SU-DHL-6 (cell line): ENCODE results near the gene PIGB.

Source experiments
- H2AFZ ChIP-seq: fragments of 200-600 bp; sonication (generic); 2 replicates; pipeline ENCODE4 v1.6.1; 2014; ENCODE audit warnings: low read depth, mild to moderate bottlenecking, moderate library complexity, mixed read lengths, antibody characterized with exemption, low read length; ENCODE audit not compliant: severe bottlenecking
- H3F3A ChIP-seq: fragments of 200-600 bp; shearing (Covaris generic); 2 replicates; pipeline ENCODE4 v1.6.0; 2016; ENCODE audit warnings: antibody characterized with exemption, mild to moderate bottlenecking; ENCODE audit not compliant: insufficient read depth
- H3K27ac ChIP-seq: fragments of 200-600 bp; sonication (generic); 2 replicates; pipeline ENCODE4 v1.5.1; 2016; ENCODE audit warnings: low read depth, mild to moderate bottlenecking, low read length, moderate library complexity, mixed read lengths
- H3K27me3 ChIP-seq: fragments of 200-600 bp; sonication (generic), shearing (Covaris generic); 2 replicates; pipeline ENCODE4 v1.6.0; 2014; ENCODE audit warnings: mild to moderate bottlenecking, low read length
- H3K36me3 ChIP-seq: fragments of 200-600 bp; sonication (generic); 2 replicates; pipeline ENCODE4 v1.6.1; 2014; ENCODE audit warnings: mild to moderate bottlenecking, low read length, mixed read lengths
- H3K4me2 ChIP-seq: fragments of 300-600, 200-600 bp; shearing (Covaris generic), sonication (generic); 2 replicates; pipeline ENCODE4 v1.6.0; 2014; ENCODE audit warnings: low read length, low read depth, mild to moderate bottlenecking; ENCODE audit not compliant: poor library complexity, severe bottlenecking
- H3K4me3 ChIP-seq: fragments of 200-600 bp; sonication (generic); 2 replicates; pipeline ENCODE4 v1.5.1; 2014; ENCODE audit warnings: antibody characterized with exemption, low read length, mild to moderate bottlenecking, mixed read lengths; ENCODE audit not compliant: insufficient read depth, poor library complexity, severe bottlenecking
- H3K79me2 ChIP-seq: fragments of 200-600 bp; sonication (generic); 2 replicates; pipeline ENCODE4 v1.6.1; 2014; ENCODE audit warnings: mild to moderate bottlenecking, low read length, moderate library complexity; ENCODE audit not compliant: insufficient read depth
- H3K9ac ChIP-seq: fragments of 200-600 bp; sonication (generic); 2 replicates; pipeline ENCODE4 v1.7.0; 2014; ENCODE audit warnings: mild to moderate bottlenecking, low read length
- H3K9me2 ChIP-seq: fragments of 200-600 bp; sonication (generic); replicated peaks from 2 replicates; pipeline ENCODE4 v1.6.1; 2014; ENCODE audit warnings: low read length; ENCODE audit not compliant: insufficient read depth
- H3K9me3 ChIP-seq: fragments of 200-600 bp; sonication (generic); 2 replicates; pipeline ENCODE4 v1.6.1; 2014; ENCODE audit warnings: low read length, mixed read lengths; ENCODE audit not compliant: insufficient read depth
- H4K20me1 ChIP-seq: fragments of 200-600 bp; sonication (generic); 2 replicates; pipeline ENCODE4 v1.6.1; 2014; ENCODE audit warnings: low read depth, mild to moderate bottlenecking, antibody characterized with exemption, low read length, moderate library complexity, mixed read lengths
- EZH2phosphoT487 ChIP-seq: fragments of 200-600 bp; sonication (generic), shearing (Covaris generic); conservative IDR thresholded peaks from 2 replicates; pipeline ENCODE4 v1.6.1; 2018; ENCODE audit warnings: mild to moderate bottlenecking, antibody characterized with exemption, low read length, moderate library complexity, mixed read lengths
- TF ChIP-seq, protein P1 (sequence below): fragments of 200-600 bp; sonication (generic); IDR thresholded peaks from one replicate; pipeline ENCODE4 v1.5.1; 2017; ENCODE audit warnings: antibody characterized with exemption, mild to moderate bottlenecking, low read length, moderate library complexity; ENCODE audit not compliant: insufficient read depth, poor library complexity, severe bottlenecking

Gene PIGB

DNA sequence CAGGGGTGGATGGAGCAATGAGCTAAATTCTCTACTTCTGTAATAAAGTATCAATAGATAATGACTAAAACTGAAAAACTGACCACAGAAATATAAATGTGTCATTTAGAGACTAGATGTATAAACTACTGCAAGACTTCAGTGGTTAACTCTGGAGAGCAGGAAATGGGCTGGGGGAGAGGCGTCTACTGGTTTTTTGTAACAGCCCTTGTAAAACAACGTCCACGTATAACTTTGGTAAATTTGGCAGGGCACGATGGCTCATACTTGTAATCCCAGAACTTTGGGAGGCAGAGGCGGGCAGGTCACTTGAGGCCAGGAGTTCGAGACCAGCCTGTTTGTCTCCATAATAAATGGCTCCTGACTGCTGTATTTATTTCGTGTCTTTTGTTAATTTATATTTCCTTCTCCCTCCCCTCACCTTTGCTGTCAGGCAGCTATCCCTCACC, 41.9 kb upstream of the PIGB start:
- H3F3A ChIP-seq = no peaks in the 10 kb centered on the region
- H3K9ac ChIP-seq = no peak overlapping the region
- TF ChIP-seq, protein P1, sequence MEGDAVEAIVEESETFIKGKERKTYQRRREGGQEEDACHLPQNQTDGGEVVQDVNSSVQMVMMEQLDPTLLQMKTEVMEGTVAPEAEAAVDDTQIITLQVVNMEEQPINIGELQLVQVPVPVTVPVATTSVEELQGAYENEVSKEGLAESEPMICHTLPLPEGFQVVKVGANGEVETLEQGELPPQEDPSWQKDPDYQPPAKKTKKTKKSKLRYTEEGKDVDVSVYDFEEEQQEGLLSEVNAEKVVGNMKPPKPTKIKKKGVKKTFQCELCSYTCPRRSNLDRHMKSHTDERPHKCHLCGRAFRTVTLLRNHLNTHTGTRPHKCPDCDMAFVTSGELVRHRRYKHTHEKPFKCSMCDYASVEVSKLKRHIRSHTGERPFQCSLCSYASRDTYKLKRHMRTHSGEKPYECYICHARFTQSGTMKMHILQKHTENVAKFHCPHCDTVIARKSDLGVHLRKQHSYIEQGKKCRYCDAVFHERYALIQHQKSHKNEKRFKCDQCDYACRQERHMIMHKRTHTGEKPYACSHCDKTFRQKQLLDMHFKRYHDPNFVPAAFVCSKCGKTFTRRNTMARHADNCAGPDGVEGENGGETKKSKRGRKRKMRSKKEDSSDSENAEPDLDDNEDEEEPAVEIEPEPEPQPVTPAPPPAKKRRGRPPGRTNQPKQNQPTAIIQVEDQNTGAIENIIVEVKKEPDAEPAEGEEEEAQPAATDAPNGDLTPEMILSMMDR = no peak
- TF ChIP-seq EZH2phosphoT487 = no peak
- no peak overlapping the region for H3K4me2 ChIP-seq
- H3K9me2 ChIP-seq = no peaks in the 10 kb centered on the region
- no peak overlapping the region for H3K27ac ChIP-seq
- H3K27me3 ChIP-seq = no peaks in the 10 kb centered on the region
- H3K4me3 ChIP-seq = no peak overlapping the region
- H4K20me1 ChIP-seq = no peaks in the 10 kb centered on the region
- no peaks in the 10 kb centered on the region for H3K79me2 ChIP-seq
- H3K36me3 ChIP-seq = no peaks in the 10 kb centered on the region
- H3K9me3 ChIP-seq = no peaks in the 10 kb centered on the region
- no peak overlapping the region for H2AFZ ChIP-seq

- no peak overlapping the region for H3K4me2 ChIP-seq
- no peak overlapping the region for H3K9ac ChIP-seq
- no peaks in the 10 kb centered on the region for H3K9me3 ChIP-seq
- no peaks in the 10 kb centered on the region for H3K36me3 ChIP-seq
- H3K27ac ChIP-seq = no peak overlapping the region
- TF ChIP-seq EZH2phosphoT487 = no peak
- TF ChIP-seq, protein P1 = no peak
- no peak overlapping the region for H2AFZ ChIP-seq
- H3K4me3 ChIP-seq = no peak overlapping the region
- no peaks in the 10 kb centered on the region for H3K79me2 ChIP-seq
- no peaks in the 10 kb centered on the region for H4K20me1 ChIP-seq
- no peaks in the 10 kb centered on the region for H3K9me2 ChIP-seq
- no peaks in the 10 kb centered on the region for H3K27me3 ChIP-seq
- H3F3A ChIP-seq = no peaks in the 10 kb centered on the region
These were observed 41.3 kb upstream of the PIGB start for GRCh38 chr15:55277715-55278114.

- Histone ChIP-seq H3K36me3 (no peaks in the 10 kb centered on the region), H3K9me3 (no peaks in the 10 kb centered on the region), H4K20me1 (no peaks in the 10 kb centered on the region), H3K9ac (no peak overlapping the region), H3K79me2 (no peaks in the 10 kb centered on the region), H2AFZ (no peak overlapping the region), H3F3A (no peaks in the 10 kb centered on the region), H3K27me3 (no peaks in the 10 kb centered on the region), H3K4me3 (no peak overlapping the region), H3K27ac (no peak overlapping the region), H3K9me2 (no peaks in the 10 kb centered on the region), H3K4me2 (no peak overlapping the region)
- TF ChIP-seq, protein P1 = no peak
- TF ChIP-seq EZH2phosphoT487 = no peak
These were observed 39.8 kb upstream of the PIGB start for GRCh38 chr15:55279100-55279745.
